Right atrium auricular region (tissue), 2 donors: Measurements from ENCODE around the gene FBN2. TPM values are rescaled to one million over a fixed set of nuclear protein-coding genes. Genes with fewer than 3 reads are reported as not detected.

Experiments used
- DNase-seq: peaks from one replicate; pipeline ENCODE4 v3.0.0-alpha.2; 2019; ENCODE audit warnings: low spot score
- H3K27ac ChIP-seq, 2 donors: fragments of 200-600 bp; sonication (generic); 1 replicate in 1 of 2; 2 replicates in 1 of 2; pipeline ENCODE4 v1.5.1; 2016 to 2019
- H3K27me3 ChIP-seq, 2 donors: fragments of 200-600 bp; sonication (generic); one replicate each; pipeline versions ENCODE4 v1.5.1 to v1.6.0; 2017 to 2019
- H3K36me3 ChIP-seq: fragments of 200-600 bp; sonication (generic); one replicate; pipeline ENCODE4 v1.5.1; 2016
- H3K4me1 ChIP-seq, 2 donors: fragments of 200-600 bp; sonication (generic); one replicate each; pipeline versions ENCODE4 v1.5.1 to v1.6.0; 2017 to 2019
- H3K4me3 ChIP-seq, 2 donors: fragments of 200-600 bp; sonication (generic); 1 replicate in 1 of 2; 2 replicates in 1 of 2; pipeline ENCODE4 v1.5.1; 2017 to 2019; ENCODE audit warnings: mild to moderate bottlenecking in 1 of 2, moderate library complexity in 1 of 2
- H3K9me3 ChIP-seq, 2 donors: fragments of 200-600 bp; sonication (generic); one replicate each; pipeline ENCODE4 v1.5.1; 2019
- CTCF ChIP-seq, 2 donors: fragments of 200-600 bp; sonication (generic); IDR thresholded peaks; one replicate each; pipeline ENCODE4 v1.5.1; 2019; ENCODE audit warnings: antibody characterized with exemption in 2 of 2
- total RNA-seq, 2 donors: library from RNA; depleted of rRNA; stranded (reverse); fragments of >200 nt; gene quantifications; one replicate each; pipeline ENCODE4 v1.1.0, GENCODE V29; 2016

FBN2 gene
- total RNA-seq, 2 donors from 2014 or later = 1.1 to 4.6 TPM

GRCh38 chr5:128345247-128345646 is 192.8 kb downstream of the FBN2 start:
- DNase-seq = no peak
- H3K4me1 ChIP-seq = peaks cover 0 to 5% of the 10 kb centered on the region in 2 donors
- H3K27ac ChIP-seq = peak overlapping the region in 1 of 2 donors; percentile 1
- no peaks in the 10 kb centered on the region for H3K36me3 ChIP-seq
- no peak overlapping the region for H3K4me3 ChIP-seq
- no peaks in the 10 kb centered on the region for H3K27me3 ChIP-seq
- H3K9me3 ChIP-seq = no peaks in the 10 kb centered on the region
- no peak for TF ChIP-seq CTCF (IDR thresholded peaks at IDR 0.05)

DNA sequence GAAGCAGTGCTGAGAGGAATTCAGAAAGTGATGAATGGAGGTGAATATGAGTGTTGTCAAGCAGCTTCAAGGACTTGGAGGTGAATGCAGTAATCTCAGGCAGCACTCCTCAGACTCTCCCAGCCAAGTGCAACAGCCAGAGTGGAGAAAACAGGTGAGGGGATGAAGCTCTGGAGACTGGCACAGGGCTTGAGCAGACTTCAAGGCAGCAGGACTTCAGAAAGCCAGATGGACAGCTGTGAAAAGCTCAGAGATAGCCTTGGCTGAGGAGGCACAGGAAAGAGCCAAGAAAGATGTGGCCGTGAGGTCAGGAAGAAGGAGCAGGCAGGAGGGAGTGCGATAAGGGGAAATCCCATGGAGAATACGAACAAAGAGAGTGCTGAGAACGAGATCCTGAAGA is 194.9 kb downstream of the FBN2 start:
- Histone ChIP-seq H3K36me3 (no peaks in the 10 kb centered on the region), H3K4me1 (peaks cover 0 to 12% of the 10 kb centered on the region in 2 donors)

GRCh38 chr5:128341056-128341455 is 197.0 kb downstream of the FBN2 start:
- Histone ChIP-seq H3K4me1 (peaks cover 0 to 12% of the 10 kb centered on the region in 2 donors), H3K27ac (no peak overlapping the region)
- TF ChIP-seq CTCF (IDR thresholded peaks at IDR 0.05) = no peak

More for the DNA sequence above, 194.9 kb downstream of the FBN2 start:
- H3K27me3 ChIP-seq = no peaks in the 10 kb centered on the region
- TF ChIP-seq CTCF (IDR thresholded peaks at IDR 0.05) = no peak
- no peak overlapping the region for H3K27ac ChIP-seq
- no peaks in the 10 kb centered on the region for H3K9me3 ChIP-seq
- H3K4me3 ChIP-seq = no peak overlapping the region
- DNase-seq = no peak

DNA sequence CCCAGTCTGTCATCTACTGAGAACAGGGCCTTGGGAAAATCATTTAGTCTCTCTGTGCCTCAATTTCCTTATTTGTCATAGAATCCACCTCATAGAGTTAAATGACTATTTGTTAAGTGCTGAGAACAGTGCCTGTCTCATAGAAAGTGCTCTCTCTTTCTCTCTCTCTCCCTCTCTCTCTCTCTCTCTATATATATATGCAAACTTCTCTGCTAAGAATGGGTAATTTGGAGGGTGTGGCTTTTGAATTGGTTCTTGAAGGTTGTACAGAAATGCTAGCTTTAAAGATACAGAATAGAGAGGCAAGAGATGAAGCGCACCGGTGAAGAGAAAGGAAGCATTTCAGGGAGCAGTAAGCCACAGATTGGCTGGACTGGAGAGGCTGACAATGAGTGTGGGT is 197.4 kb downstream of the FBN2 start:
- H3K36me3 ChIP-seq = no peaks in the 10 kb centered on the region
- no peaks in the 10 kb centered on the region for H3K27me3 ChIP-seq
- peaks cover 0 to 12% of the 10 kb centered on the region in 2 donors for H3K4me1 ChIP-seq
- no peak for DNase-seq
- no peaks in the 10 kb centered on the region for H3K9me3 ChIP-seq
- no peak overlapping the region for H3K4me3 ChIP-seq
- TF ChIP-seq CTCF (IDR thresholded peaks at IDR 0.05) = no peak
- no peak overlapping the region for H3K27ac ChIP-seq

More at GRCh38 chr5:128341056-128341455, 197.0 kb downstream of the FBN2 start:
- DNase-seq = no peak
- no peaks in the 10 kb centered on the region for H3K27me3 ChIP-seq
- no peaks in the 10 kb centered on the region for H3K9me3 ChIP-seq
- no peaks in the 10 kb centered on the region for H3K36me3 ChIP-seq
- H3K4me3 ChIP-seq = no peak overlapping the region

GRCh38 chr5:128339585-128339984 is 198.5 kb downstream of the FBN2 start:
- DNase-seq = no peak
- no peak overlapping the region for H3K4me3 ChIP-seq
- H3K27me3 ChIP-seq = no peaks in the 10 kb centered on the region
- H3K27ac ChIP-seq = no peak overlapping the region
- no peak for TF ChIP-seq CTCF (IDR thresholded peaks at IDR 0.05)
- H3K4me1 ChIP-seq = peaks cover 0 to 12% of the 10 kb centered on the region in 2 donors
- H3K36me3 ChIP-seq = no peaks in the 10 kb centered on the region
- no peaks in the 10 kb centered on the region for H3K9me3 ChIP-seq

DNA sequence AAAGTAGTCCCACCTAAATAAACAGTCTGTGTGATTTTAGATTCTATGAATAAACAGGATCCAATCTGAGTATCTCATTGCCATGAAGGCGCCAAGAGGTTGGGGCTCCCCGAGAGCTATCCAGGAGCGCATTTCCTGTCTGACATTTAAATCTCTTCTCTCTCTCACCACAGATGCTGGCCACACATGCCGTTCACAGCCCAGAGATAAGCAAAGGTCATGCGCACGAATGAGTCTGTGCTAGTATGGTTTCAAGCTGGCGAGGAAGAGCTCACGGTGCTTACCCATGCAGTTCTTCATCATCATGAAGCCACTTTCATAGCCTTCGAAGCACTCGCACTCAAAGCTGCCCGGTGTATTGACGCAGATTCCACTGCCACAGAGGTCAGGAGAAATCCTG is 199.4 kb downstream of the FBN2 start:
- Histone ChIP-seq H3K27ac (peak overlapping the region; percentile 31 to 45), H3K36me3 (no peaks in the 10 kb centered on the region), H3K9me3 (no peaks in the 10 kb centered on the region), H3K4me1 (peaks cover 0 to 12% of the 10 kb centered on the region in 2 donors), H3K27me3 (no peaks in the 10 kb centered on the region), H3K4me3 (no peak overlapping the region)
- DNase-seq = no peak
- TF ChIP-seq CTCF (IDR thresholded peaks at IDR 0.05) = no peak
